ENCODE measurements around the gene SH3RF1. TPM values are rescaled to one million over a fixed set of nuclear protein-coding genes. Genes with fewer than 3 reads are reported as not detected.

The SH3RF1 gene
- total and polyA plus RNA-seq, 10 of the 15 experiments (the other 5 are each of a cell fraction or from before 2014, with no cell fraction given), result 4.5 to 22.5 (median 10.4) TPM

DNA sequence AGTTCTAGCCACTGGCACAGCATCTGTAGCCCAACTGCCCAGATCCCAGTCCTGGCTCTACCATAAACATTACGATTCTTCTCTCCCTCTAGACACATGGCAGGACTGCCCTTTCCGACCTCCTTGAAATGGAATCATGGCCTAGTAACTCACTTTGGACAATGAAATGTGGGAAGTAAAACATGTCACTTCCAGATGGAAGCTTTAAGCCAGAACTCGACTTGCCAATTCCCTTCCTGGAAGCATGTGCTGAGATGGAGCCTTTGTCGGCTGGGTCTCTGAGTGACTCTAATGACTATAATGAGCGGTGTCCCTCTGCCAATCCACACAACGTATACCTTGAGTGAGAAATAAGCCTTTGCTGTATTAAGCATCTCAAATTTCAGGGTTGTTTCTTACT, 34.7 kb downstream of the SH3RF1 start:
- CTCF ChIA-PET, result interaction anchor here (3.6 kb wide), 1 partner anchor 12 kb away, joined by 14 read pairs; no protein-coding TSS in a partner anchor
- no peak for FAIRE-seq
- H3K9ac ChIP-seq (ENCODE audit: control insufficient read depth, insufficient read depth, low read length), result no peak overlapping the region
- intact Hi-C loops (cut with micrococcal nuclease; ENCODE audit: unreplicated experiment), result no loop called here
- no peaks in the 10 kb centered on the region; the same call in 2 of the 3 replicates for H3K9me3 ChIP-seq (replicated peaks; ENCODE audit: control insufficient read depth, insufficient read depth, low read length)
- POLR2A ChIA-PET, result no interaction called here
- H3K27me3 ChIP-seq (replicated peaks in 1 of 2; ENCODE audit: control insufficient read depth in 2 of 2, insufficient read depth in 2 of 2, low read length in 1 of 2), result no peaks in the 10 kb centered on the region
- TF ChIP-seq NKRF (conservative IDR thresholded peaks at IDR 0.05) (no peak), FOS (IDR thresholded peaks at IDR 0.05; ENCODE audit: borderline replicate concordance, extremely low read depth, insufficient read length) (no peak), RUNX3 (IDR thresholded peaks at IDR 0.05; ENCODE audit: low read length) (no peak), TARDBP (IDR thresholded peaks at IDR 0.05; ENCODE audit: borderline replicate concordance) (no peak), MXI1 (IDR thresholded peaks at IDR 0.05; ENCODE audit: low read depth, low read length) (no peak), EZH2 (IDR thresholded peaks at IDR 0.05; ENCODE audit: borderline replicate concordance, control insufficient read depth, low read depth, low read length) (no peak), IRF4 (IDR thresholded peaks at IDR 0.05; ENCODE audit: low read depth, low read length) (no peak), CHD2 (IDR thresholded peaks at IDR 0.05; ENCODE audit: borderline replicate concordance, low read depth, low read length) (no peak)
- TF ChIP-seq, protein P1, sequence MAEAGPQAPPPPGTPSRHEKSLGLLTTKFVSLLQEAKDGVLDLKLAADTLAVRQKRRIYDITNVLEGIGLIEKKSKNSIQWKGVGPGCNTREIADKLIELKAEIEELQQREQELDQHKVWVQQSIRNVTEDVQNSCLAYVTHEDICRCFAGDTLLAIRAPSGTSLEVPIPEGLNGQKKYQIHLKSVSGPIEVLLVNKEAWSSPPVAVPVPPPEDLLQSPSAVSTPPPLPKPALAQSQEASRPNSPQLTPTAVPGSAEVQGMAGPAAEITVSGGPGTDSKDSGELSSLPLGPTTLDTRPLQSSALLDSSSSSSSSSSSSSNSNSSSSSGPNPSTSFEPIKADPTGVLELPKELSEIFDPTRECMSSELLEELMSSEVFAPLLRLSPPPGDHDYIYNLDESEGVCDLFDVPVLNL (IDR thresholded peaks at IDR 0.05; ENCODE audit: low read depth, low read length), result no peak
- RAD21 ChIA-PET (ENCODE audit: unreplicated experiment), result no interaction called here
- no peaks in the 10 kb centered on the region for H3K36me3 ChIP-seq (ENCODE audit: control insufficient read depth in 2 of 2, insufficient read depth in 2 of 2, low read length in 1 of 2)
- H3K4me3 ChIP-seq, result no peak overlapping the region
- H3K4me2 ChIP-seq (ENCODE audit: control insufficient read depth, insufficient read depth), result no peak overlapping the region
- in situ Hi-C loops (cut with MboI), result no loop called here
- no peak overlapping the region for H2AFZ ChIP-seq (ENCODE audit: control insufficient read depth, low read depth, low read length)
- H3K79me2 ChIP-seq (ENCODE audit: control insufficient read depth, insufficient read depth, low read length), result peaks cover 10% of the 10 kb centered on the region
- SMC1A ChIA-PET (ENCODE audit: uncharacterized antibody, unreplicated experiment), result interaction anchor here (4.4 kb wide), 1 partner anchor 14 kb away, joined by 29 read pairs; no protein-coding TSS in a partner anchor
- H3K27ac ChIP-seq (ENCODE audit: control insufficient read depth, insufficient read depth), result no peak overlapping the region
- BruUV-seq (replicated peaks), result no TSS peak
- no peaks in the 10 kb centered on the region for H4K20me1 ChIP-seq (ENCODE audit: control insufficient read depth, insufficient read depth)
- H3K4me1 ChIP-seq (ENCODE audit: control insufficient read depth, insufficient read depth, low read length), result no peaks in the 10 kb centered on the region
- 100% methylated on average over 6 of the region's 6 CpGs for WGBS (ENCODE audit: insufficient coverage, insufficient replicate concordance, low lambda C conversion rate, missing lambda C conversion rate)
- no peak for ATAC-seq
- no peak for DNase-seq (ENCODE audit: low read depth, low spot score)

All from GM12878 (cell line).